HG02678 (cell line): ENCODE data around the gene SULT2B1.
"Not testable (repeated sequence)": the region's sequence is repeated elsewhere in the genome, so short reads cannot be mapped to it uniquely, and the experiment has no call there.

Experiments used
- ATAC-seq: cut with Tn5 transposase; IDR thresholded peaks from one replicate; pipeline ENCODE4 v1.9.1; 2021; ENCODE audit warnings: mild to moderate bottlenecking, moderate library complexity; ENCODE audit not compliant: unreplicated experiment

The SULT2B1 gene

DNA sequence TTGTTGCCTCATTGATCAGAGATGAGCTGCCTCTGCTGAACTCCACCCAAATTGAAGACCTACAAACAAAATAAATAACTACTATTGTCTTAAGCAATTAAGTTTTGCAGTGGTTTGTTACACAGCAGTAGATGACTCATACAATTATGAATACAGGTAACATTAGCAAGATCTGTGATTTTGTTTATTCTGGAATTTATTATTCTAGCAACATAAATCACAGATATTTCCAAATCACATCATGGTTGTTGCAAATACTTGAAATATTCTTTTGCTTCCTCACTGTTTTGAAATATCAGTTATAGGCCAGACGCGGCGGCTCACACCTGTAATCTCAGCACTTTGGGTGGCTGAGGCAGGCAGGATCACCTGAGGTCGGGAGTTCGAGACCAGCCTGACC, 27.2 kb upstream of the SULT2B1 start:
- no peak for ATAC-seq

DNA sequence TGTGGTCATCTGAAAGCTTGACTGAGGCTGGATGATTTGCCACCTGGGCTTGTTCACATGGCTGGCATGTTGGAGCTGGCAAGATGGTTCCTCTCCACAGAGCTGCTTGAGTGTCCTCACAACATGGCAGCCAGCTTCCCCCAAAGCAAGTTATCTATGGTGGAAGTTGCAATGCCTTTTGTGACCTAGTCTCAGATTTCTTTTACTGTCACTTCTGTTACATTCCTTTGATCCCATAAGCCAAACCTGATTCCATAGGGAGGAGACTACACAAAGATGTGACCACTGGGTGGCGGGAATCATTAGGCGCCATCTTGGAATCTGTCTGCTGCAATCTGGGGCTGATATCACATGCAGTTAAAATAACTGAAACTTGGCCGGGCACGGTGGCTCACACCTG, 22.8 kb upstream of the SULT2B1 start:
- no peak for ATAC-seq

DNA sequence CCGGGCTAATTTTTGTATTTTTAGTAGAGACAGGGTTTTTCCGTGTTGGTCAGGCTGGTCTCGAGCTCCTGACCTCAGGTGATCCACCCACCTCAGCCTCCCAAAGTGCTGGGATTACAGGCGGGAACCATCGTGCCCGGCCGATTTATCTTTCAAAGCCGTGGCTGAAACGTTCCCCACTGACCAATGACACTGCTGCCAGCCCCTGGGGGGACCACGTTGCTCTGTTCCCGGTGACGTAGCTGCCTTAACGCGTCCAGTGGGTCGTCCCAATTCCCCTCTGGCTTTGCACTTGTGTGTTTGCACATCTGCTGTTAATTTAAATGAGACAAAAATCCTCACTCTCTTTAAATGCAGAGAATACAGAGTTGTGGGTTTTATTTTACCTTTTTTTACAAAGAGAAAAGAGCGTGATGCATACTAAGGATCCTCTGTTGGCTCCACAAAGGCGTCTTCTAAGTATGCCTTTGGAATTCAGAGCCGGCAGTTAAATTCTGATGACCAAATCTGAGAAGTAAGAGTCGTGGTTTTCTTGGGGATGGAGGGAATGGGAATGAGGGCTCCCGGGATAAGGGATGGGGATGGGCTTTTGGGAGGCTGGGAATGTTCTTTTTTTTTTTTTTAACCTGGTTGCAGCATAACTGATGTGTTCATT, 21.8 kb upstream of the SULT2B1 start:
- no peak for ATAC-seq

DNA sequence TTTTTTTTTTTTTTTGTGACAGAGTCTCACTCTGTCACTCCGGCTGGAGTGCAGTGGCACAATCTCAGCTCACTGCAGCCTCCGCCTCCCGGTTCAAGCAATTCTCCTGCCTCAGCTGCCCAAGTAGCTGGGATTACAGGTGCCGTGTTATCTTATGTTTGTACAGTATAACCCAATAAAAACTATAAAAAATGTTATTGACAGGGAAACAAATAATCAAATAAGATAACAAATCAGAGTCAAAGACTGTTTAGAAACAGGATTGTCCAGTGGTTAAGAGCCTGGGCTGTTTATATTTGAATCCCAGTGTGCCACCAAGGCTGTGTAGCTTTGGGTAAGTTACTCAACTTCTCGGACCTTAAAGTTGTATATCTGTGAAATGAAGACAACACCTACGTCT, 21.2 kb upstream of the SULT2B1 start:
- ATAC-seq: no peak

- no peak for ATAC-seq
Observed at GRCh38 chr19:48533770-48534169, 18.2 kb upstream of the SULT2B1 start.

GRCh38 chr19:48537541-48537940, 14.4 kb upstream of the SULT2B1 start:
- no peak for ATAC-seq

DNA sequence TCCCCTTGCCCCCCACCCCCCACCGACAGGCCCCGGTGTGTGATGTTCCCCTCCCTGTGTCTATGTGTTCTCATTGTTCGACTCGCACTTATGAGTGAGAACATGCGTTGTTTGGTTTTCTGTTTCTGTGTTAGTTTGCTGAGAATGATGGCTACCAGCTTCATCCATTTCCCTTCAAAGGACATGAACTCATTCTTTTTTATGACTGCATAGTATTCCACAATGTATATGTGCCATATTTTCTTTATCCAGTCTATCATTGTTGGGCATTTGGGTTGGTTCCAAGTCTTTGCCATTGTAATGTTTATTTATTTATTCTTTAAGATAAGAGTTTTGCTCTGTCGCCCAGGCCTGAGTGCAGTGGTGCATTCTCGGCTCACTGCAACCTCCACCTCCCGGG, 13.9 kb upstream of the SULT2B1 start:
- ATAC-seq: not testable (repeated sequence)

GRCh38 chr19:48539503-48540096, 12.4 kb upstream of the SULT2B1 start:
- no peak for ATAC-seq

DNA sequence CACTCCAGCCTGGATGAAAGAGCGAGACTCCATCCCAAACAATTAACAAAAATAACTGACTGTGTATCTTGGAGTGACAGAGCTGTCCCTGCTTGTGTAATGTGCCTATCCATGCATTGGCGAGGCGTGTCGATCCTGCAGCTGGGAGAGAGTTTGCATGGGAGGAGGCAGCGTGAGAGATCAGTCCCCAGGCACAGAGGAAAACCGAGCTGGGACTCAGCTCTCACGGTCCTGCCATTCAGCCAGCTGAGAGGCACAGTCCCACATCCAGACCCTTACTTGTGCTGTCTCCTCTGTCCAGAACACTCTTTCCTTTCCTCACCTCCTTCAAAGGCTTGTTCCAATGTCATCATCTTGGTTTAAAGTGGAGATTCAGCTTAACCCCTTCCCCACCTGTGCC, 11.9 kb upstream of the SULT2B1 start:
- no peak for ATAC-seq

DNA sequence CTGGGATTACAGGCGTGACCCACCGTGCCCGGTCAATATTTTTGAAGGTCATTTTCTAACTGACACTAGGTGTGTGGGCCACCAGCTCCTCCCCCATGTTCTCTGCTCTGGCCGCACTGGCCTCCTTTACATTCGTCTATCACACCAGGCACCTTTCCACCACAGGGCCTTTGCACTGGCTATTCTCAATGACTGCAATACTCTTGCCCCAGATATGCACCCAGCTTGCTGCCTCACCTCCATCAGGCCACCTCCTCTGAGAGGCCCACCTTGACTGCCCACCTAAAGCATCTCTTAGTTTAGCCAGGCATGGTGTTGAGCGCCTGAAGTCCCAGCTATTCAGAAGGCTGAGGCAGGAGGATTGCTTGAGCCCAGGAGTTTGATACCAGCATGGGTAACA, 10.2 kb upstream of the SULT2B1 start:
- ATAC-seq: no peak

GRCh38 chr19:48543121-48543710, 8.8 kb upstream of the SULT2B1 start:
- no peak for ATAC-seq

GRCh38 chr19:48544856-48545750, 6.9 kb upstream of the SULT2B1 start:
- no peak for ATAC-seq

GRCh38 chr19:48547722-48548121, 4.2 kb upstream of the SULT2B1 start:
- ATAC-seq: no peak

DNA sequence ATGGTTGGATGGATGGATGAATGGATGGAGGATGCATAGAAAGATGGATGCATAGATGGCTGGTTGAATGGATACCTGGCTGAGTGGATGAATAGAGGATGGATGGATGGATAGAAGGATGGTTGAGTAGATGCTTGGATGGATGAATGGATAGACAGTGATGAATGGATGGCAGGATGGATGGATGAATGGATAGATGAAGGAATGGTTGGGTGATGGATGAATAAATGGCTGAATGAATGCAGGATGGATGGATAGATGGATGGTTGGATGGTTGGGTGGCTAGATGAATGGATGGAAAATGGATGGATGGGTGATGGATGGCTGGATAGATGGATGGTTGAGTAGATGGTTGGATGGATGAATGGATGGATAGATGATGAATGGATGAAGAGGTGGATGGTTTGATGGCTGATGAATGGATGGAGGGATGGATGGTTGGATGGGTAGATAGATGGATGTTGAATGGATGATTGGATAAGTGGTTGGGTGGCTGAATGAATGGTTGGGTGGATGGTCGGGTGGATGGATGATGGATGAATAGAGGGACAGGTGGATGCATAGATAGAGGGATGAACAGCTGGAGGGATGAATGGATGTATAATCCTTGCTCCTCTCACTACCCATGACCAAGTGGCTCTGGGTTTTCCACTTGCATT, 3.6 kb upstream of the SULT2B1 start:
- ATAC-seq: no peak

GRCh38 chr19:48549380-48549779, 2.6 kb upstream of the SULT2B1 start:
- no peak for ATAC-seq

GRCh38 chr19:48552406-48553322, 692 bp downstream of the SULT2B1 start:
- ATAC-seq: no peak

- ATAC-seq: no peak
Observed at GRCh38 chr19:48553676-48554384, 1.9 kb downstream of the SULT2B1 start.

- ATAC-seq: no peak
Observed at GRCh38 chr19:48554385-48555091, 2.6 kb downstream of the SULT2B1 start.

- no peak for ATAC-seq
Observed at GRCh38 chr19:48556163-48556562, 4.2 kb downstream of the SULT2B1 start.
